ENCODE measurements around the gene MYOZ2.

The MYOZ2 gene

DNA sequence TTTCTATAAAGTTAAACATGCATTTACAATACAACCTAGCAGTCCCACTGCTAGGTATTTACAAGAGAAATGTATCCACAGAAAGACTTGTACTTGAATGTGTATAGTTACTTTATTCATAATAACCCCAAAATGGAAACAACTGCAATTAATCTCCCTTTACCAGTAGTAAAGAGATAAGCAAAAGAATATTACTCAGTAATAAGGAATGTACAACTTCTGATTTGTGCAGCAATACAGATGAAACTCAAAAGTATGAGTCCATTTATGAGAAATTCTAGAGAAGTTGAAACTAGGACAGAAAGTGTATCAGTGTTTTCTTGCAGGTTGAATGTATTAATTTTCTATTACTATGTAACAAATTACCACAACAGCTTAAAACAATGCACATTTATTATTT, 92.1 kb downstream of the MYOZ2 start:
- H3K4me2 ChIP-seq (ENCODE audit: low read length), result no peak overlapping the region
- H3K4me3 ChIP-seq (ENCODE audit: low read length), result no peak overlapping the region
- peaks cover 18% of the 10 kb centered on the region for H3K36me3 ChIP-seq (ENCODE audit: insufficient read depth, low read length)
- H3K9ac ChIP-seq (ENCODE audit: low read depth, low read length), result no peak overlapping the region
- H3K9me3 ChIP-seq (replicated peaks; ENCODE audit: low read length), result no peaks in the 10 kb centered on the region
- no peaks in the 10 kb centered on the region for H3K4me1 ChIP-seq (ENCODE audit: control insufficient read depth, insufficient read depth, low read length)
- H3K27me3 ChIP-seq (ENCODE audit: control insufficient read depth, insufficient read depth, low read length), result no peaks in the 10 kb centered on the region

DNA sequence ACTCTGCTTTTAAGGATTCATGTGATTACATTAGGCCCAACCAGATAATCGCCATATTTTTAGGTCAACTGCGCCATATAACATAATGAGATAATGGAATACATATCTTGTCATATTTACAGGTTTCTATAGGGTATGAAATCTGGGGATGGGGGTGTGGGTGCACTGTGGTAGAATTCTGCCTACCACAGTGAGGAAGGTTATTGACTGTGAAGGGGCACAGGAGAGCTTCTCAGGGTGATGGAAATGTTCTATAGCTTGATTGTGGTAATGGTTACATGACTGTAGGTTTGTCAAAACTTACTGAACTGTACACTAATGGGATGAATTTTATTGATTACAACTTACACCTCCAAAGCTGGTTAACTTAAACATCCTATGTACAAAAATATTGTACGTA, 92.8 kb downstream of the MYOZ2 start:
- H3K4me1 ChIP-seq (ENCODE audit: control insufficient read depth, insufficient read depth, low read length), result peaks cover 5% of the 10 kb centered on the region
- peaks cover 13% of the 10 kb centered on the region for H3K36me3 ChIP-seq (ENCODE audit: insufficient read depth, low read length)
- H3K9ac ChIP-seq (ENCODE audit: low read depth, low read length), result no peak overlapping the region
- no peak overlapping the region for H3K4me3 ChIP-seq (ENCODE audit: low read length)
- H3K9me3 ChIP-seq (replicated peaks; ENCODE audit: low read length), result no peaks in the 10 kb centered on the region
- H3K4me2 ChIP-seq (ENCODE audit: low read length), result no peak overlapping the region
- no peaks in the 10 kb centered on the region for H3K27me3 ChIP-seq (ENCODE audit: control insufficient read depth, insufficient read depth, low read length)

DNA sequence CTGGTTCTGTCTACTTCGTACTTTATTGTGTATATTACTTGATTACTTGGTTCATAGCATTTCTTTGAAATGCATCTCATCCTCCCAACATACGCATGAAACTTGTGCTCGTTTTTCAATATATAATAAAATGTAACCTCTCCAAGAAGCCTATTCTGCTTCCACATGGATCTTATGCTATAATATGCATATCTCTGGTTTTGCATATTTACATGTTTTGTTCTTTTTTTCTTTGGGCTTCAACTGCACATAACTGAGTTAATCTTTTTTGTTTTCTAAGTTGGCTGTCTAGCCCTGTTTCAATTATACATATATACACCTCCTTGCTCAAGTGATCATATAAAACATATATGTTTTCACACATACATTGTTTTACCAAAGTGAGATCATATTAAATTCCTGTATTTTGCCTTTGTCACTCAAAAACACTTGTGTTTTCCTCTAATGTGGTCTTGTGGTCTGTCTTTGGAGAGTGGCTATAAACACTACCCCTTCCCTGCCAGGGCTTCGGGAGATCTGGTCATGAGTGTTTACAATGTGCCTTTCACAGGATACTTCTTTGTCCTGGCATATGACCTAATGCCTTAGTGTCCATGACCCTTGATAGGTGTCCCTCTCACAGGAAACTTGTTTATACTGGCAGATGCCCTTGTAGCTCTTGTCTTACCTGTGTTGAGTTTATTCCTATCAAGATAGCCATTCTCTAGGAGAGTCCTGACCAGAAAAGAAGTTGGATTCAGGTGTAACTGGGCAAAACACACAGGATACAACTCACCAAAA, 94.5 kb downstream of the MYOZ2 start:
- Histone ChIP-seq H3K4me3 (ENCODE audit: low read length) (no peak overlapping the region), H3K4me2 (ENCODE audit: low read length) (no peak overlapping the region), H3K4me1 (ENCODE audit: control insufficient read depth, insufficient read depth, low read length) (peaks cover 12% of the 10 kb centered on the region), H3K27me3 (ENCODE audit: control insufficient read depth, insufficient read depth, low read length) (no peaks in the 10 kb centered on the region), H3K36me3 (ENCODE audit: insufficient read depth, low read length) (peaks cover 7% of the 10 kb centered on the region), H3K9ac (ENCODE audit: low read depth, low read length) (no peak overlapping the region), H3K9me3 (replicated peaks; ENCODE audit: low read length) (no peaks in the 10 kb centered on the region)

DNA sequence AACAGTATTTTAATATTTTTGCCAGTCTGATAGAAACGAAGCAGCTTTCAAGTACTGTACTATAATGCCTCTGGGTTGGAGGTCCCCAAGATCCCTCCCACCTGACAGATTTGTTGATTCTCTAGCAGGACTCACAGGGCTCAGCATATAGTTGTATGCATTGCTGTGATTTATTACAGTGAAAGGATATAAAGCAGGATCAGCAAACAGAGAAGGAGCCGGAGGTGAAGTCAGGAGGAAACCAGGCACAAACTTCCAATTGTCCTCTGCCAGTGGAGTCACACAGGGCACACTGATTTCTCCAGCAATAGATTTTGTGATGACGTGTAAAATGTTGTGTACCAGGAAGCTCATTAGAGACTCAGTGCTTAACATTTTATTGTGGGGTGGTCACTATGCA, 95.9 kb downstream of the MYOZ2 start:
- Histone ChIP-seq H3K9ac (ENCODE audit: low read depth, low read length) (no peak overlapping the region), H3K4me3 (ENCODE audit: low read length) (no peak overlapping the region), H3K4me1 (ENCODE audit: control insufficient read depth, insufficient read depth, low read length) (peaks cover 12% of the 10 kb centered on the region), H3K9me3 (replicated peaks; ENCODE audit: low read length) (no peaks in the 10 kb centered on the region), H3K4me2 (ENCODE audit: low read length) (no peak overlapping the region), H3K36me3 (ENCODE audit: insufficient read depth, low read length) (peaks cover 18% of the 10 kb centered on the region), H3K27me3 (ENCODE audit: control insufficient read depth, insufficient read depth, low read length) (no peaks in the 10 kb centered on the region)

DNA sequence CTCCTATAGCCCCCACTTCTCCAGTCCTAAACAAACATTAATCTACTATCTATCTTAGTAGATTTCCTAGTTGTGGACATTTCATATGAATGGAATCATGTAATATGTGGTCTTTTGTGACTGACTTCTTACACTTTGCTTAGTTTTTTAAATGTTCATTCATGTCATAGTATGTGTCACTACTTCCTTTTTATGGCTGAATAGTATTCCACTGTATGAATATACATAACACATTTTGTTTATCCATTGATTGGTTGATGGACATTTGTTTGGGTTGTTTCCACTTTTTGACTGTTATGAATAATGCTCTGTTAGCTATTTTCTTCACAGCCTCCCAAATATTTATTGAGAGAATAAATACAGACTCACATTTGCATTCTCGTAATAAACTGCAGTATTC, 96.7 kb downstream of the MYOZ2 start:
- H3K36me3 ChIP-seq (ENCODE audit: insufficient read depth, low read length), result peaks cover 18% of the 10 kb centered on the region
- H3K4me1 ChIP-seq (ENCODE audit: control insufficient read depth, insufficient read depth, low read length), result peaks cover 12% of the 10 kb centered on the region
- no peak overlapping the region for H3K9ac ChIP-seq (ENCODE audit: low read depth, low read length)
- H3K4me3 ChIP-seq (ENCODE audit: low read length), result no peak overlapping the region
- no peak overlapping the region for H3K4me2 ChIP-seq (ENCODE audit: low read length)
- H3K27me3 ChIP-seq (ENCODE audit: control insufficient read depth, insufficient read depth, low read length), result no peaks in the 10 kb centered on the region
- no peaks in the 10 kb centered on the region for H3K9me3 ChIP-seq (replicated peaks; ENCODE audit: low read length)

DNA sequence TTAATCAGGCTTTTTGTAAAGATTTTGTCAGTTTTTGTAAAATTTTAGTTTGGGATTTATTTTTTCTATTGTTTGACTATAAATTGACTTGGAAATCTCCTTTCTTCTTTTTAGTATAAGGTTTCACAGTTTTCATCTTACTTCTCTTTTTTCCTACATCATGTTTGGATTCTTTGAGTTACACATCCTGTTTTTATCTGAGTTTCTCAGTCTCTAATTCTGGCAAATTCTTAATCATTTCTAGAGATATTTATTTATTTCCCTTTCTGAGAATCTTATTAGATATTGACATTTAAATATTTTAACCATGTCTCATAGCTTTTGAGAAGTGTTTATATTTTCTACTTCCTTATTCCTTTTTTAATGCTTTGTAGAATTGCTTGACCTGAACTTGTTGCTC, 97.6 kb downstream of the MYOZ2 start:
- H3K36me3 ChIP-seq (ENCODE audit: insufficient read depth, low read length), result peaks cover 22% of the 10 kb centered on the region
- no peak overlapping the region for H3K4me2 ChIP-seq (ENCODE audit: low read length)
- no peaks in the 10 kb centered on the region for H3K27me3 ChIP-seq (ENCODE audit: control insufficient read depth, insufficient read depth, low read length)
- no peaks in the 10 kb centered on the region for H3K9me3 ChIP-seq (replicated peaks; ENCODE audit: low read length)
- H3K4me1 ChIP-seq (ENCODE audit: control insufficient read depth, insufficient read depth, low read length), result peaks cover 12% of the 10 kb centered on the region
- H3K9ac ChIP-seq (ENCODE audit: low read depth, low read length), result no peak overlapping the region
- no peak overlapping the region for H3K4me3 ChIP-seq (ENCODE audit: low read length)

DNA sequence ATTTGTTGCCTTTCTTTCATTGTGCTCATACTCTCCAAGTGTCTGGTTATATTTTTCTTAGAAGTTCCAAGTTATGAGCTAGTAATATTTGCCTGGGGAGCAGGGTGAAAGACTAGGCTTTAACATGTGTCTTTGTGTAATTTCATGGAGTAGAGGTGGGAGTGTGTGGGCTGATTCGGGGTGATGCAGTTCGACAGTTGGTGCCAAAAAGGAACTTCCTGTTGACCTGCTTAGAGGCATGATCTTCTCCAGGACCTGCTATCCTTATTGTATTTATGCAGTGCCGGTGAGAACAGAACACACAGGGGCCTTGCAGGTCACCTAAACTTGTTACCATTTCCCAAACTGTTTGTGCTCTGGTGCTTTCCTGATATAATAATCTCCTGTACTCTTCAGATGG, 98.1 kb downstream of the MYOZ2 start:
- no peak overlapping the region for H3K4me3 ChIP-seq (ENCODE audit: low read length)
- H3K27me3 ChIP-seq (ENCODE audit: control insufficient read depth, insufficient read depth, low read length), result no peaks in the 10 kb centered on the region
- H3K9me3 ChIP-seq (replicated peaks; ENCODE audit: low read length), result no peaks in the 10 kb centered on the region
- H3K9ac ChIP-seq (ENCODE audit: low read depth, low read length), result no peak overlapping the region
- H3K36me3 ChIP-seq (ENCODE audit: insufficient read depth, low read length), result peaks cover 24% of the 10 kb centered on the region
- peaks cover 12% of the 10 kb centered on the region for H3K4me1 ChIP-seq (ENCODE audit: control insufficient read depth, insufficient read depth, low read length)
- no peak overlapping the region for H3K4me2 ChIP-seq (ENCODE audit: low read length)

DNA sequence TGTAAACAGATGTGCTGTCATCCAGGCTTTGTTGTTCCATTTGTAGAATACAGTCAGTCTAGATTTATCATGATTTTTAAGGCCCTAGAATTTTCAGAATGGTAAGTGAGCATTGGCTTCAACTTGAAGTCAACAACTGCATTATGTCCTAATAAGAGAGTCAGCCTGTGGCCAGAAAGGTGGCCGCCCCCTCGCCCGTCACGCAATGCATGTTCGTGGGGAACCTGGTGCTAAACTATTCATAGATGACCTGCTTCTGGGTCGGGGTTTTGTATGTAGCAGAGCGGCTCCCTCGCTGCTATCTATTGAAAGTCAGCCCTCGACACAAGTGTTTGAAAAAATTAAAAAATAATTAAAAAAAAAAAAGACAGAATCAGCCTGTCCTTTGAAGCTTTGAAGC, 101.6 kb downstream of the MYOZ2 start:
- peaks cover 12% of the 10 kb centered on the region for H3K4me1 ChIP-seq (ENCODE audit: control insufficient read depth, insufficient read depth, low read length)
- peaks cover 27% of the 10 kb centered on the region for H3K36me3 ChIP-seq (ENCODE audit: insufficient read depth, low read length)
- no peak overlapping the region for H3K9ac ChIP-seq (ENCODE audit: low read depth, low read length)
- no peaks in the 10 kb centered on the region for H3K27me3 ChIP-seq (ENCODE audit: control insufficient read depth, insufficient read depth, low read length)
- no peak overlapping the region for H3K4me2 ChIP-seq (ENCODE audit: low read length)
- no peaks in the 10 kb centered on the region for H3K9me3 ChIP-seq (replicated peaks; ENCODE audit: low read length)
- H3K4me3 ChIP-seq (ENCODE audit: low read length), result no peak overlapping the region
